ENCODE measurements around the gene UMODL1.
A peak's percentile ranks its signal among the peaks of the same experiment; 100 is the strongest.
"Not testable (repeated sequence)": the region's sequence is repeated elsewhere in the genome, so short reads cannot be mapped to it uniquely, and the experiment has no call there.

The UMODL1 gene

DNA sequence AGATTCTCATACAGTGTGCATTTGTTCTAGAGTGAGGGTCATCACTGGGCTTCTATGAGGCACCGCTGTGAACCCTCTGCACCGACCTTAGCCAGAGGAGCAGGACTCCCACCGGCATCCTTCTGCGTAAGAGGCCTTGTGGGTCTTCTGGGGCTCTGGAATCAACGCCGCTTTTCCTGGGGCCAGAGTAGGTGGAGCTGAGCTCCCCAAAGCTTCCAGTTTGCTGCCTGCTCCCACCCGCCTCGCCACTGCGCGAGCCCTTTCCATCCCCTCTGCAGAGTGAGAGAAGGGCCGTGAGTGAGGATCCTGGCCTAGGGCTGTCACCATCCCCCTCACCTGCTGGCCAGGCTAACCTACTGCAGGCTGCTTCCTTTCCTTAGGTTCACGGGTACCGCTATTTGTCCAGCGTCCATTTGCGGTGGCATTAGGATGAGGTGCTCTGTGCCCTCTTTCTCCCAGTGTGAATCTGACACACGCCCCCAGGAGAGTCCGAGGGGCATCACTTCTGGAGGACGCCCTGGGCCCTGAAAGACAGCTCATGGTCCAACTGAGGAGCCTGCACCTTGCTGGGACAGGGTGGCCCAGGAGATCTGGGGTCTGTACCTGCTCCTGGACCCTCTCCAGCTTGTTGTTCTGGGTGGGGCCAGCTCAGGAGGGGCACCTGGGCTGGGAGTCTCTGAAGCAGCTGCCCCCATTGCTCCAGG lies 36.2 kb downstream of the UMODL1 start:
- H3K27me3 Mint-ChIP-seq = peaks cover 29% of the 10 kb centered on the region
- H3K4me3 Mint-ChIP-seq = no peak overlapping the region
- no peak for ATAC-seq
- H3K9me3 Mint-ChIP-seq = no peaks in the 10 kb centered on the region
- H3K36me3 Mint-ChIP-seq = no peaks in the 10 kb centered on the region
- H3K4me1 Mint-ChIP-seq = peaks cover 23% of the 10 kb centered on the region
- peak overlapping the region; percentile 51 for H3K27ac Mint-ChIP-seq

DNA sequence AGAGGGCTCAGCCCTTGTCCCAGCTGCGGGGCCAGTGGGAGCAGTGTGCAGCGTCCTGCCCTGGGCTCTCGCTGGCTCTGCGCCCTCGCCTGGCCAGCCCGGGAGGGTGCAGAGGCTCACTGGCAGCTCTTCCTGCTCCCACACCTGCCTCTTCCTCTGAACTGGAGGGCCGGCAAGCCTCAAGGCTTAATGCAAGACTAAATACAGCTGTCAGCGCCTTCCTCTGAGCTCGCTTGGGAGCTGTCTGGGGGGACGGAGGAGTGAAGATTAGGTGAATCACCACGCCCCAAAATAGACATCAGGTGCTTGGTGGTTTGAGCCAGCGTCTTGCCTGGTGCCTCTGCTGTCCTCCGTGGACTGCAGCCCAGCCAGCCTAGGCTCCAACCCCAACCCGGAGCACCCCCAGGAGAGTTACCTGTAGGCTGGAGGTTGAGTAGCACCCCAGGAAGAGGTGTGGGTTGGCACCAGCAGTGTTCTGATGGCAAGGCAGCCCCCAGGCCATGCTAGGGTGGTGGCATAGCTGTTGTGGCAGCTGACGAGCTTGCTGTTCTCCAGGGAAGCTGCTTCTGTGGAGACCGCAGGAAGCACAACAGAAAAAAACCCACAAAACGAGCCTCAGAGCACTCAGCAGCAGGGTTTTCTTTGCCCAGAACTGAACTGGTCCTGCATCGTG lies 36.9 kb downstream of the UMODL1 start:
- H3K27ac Mint-ChIP-seq = peak overlapping the region; percentile 51
- no peaks in the 10 kb centered on the region for H3K9me3 Mint-ChIP-seq
- peaks cover 29% of the 10 kb centered on the region for H3K27me3 Mint-ChIP-seq
- H3K36me3 Mint-ChIP-seq = no peaks in the 10 kb centered on the region
- peaks cover 19% of the 10 kb centered on the region for H3K4me1 Mint-ChIP-seq
- no peak overlapping the region for H3K4me3 Mint-ChIP-seq
- ATAC-seq = peak; percentile 94

DNA sequence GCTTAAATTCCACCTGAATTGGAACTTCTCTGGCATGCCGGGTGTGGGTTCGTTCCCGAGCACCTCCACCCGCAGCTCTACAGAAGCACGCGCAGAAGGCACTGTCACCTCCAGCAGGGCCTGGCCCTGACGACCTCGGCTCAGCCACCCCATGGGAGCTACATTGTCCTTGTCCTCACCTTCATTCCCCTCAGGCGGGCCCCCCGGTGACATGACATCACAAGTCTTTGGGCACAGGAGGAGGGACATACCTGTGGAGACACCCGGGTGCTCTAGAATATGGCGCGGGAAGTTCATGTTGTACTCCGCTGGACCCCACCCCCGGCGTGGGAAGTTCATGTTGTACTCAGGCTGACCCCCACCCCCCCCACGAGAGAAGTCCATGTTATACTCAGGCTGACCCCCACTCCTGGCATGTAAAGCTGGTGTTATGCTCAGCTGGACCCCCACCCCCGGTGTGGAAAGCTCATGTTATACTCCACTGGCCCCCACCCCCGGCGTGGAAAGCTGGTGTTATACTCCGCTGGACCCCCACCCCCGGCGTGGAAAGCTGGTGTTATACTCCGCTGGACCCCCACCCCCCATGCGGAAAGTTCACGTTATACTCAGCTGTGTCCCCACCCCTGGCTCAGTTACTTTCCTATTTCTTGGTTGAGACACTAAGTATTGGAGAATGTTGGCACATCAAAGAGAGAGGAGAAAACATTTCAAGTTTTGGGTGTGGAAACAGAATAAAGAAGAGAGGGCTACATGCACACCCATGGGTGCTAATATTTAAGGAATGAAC lies 37.6 kb downstream of the UMODL1 start:
- no peaks in the 10 kb centered on the region for H3K9me3 Mint-ChIP-seq
- H3K4me3 Mint-ChIP-seq = no peak overlapping the region
- H3K4me1 Mint-ChIP-seq = peaks cover 19% of the 10 kb centered on the region
- ATAC-seq = no peak
- H3K36me3 Mint-ChIP-seq = no peaks in the 10 kb centered on the region
- peak overlapping the region; percentile 51 for H3K27ac Mint-ChIP-seq
- peaks cover 32% of the 10 kb centered on the region for H3K27me3 Mint-ChIP-seq

DNA sequence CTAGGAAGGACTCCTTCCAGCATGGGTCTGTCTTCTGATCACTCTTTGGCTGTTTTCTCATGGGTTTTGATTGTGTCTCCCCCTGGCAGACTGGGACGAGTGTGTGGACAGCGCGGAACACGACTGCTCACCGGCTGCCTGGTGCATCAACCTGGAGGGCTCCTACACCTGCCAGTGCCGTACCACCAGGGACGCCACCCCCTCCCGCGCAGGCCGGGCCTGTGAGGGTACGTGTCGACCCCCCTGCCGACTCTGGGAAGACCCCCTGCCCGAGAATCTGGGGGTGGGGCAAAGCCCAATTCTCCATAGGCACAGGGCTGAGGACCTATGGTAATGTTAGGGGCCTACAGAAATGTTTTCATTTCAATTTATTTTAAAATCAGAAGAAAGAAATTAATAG lies 38.4 kb downstream of the UMODL1 start:
- H3K4me3 Mint-ChIP-seq = no peak overlapping the region
- H3K9me3 Mint-ChIP-seq = no peaks in the 10 kb centered on the region
- H3K27me3 Mint-ChIP-seq = peaks cover 32% of the 10 kb centered on the region
- H3K4me1 Mint-ChIP-seq = peaks cover 19% of the 10 kb centered on the region
- H3K27ac Mint-ChIP-seq = no peak overlapping the region
- no peaks in the 10 kb centered on the region for H3K36me3 Mint-ChIP-seq
- ATAC-seq = no peak

DNA sequence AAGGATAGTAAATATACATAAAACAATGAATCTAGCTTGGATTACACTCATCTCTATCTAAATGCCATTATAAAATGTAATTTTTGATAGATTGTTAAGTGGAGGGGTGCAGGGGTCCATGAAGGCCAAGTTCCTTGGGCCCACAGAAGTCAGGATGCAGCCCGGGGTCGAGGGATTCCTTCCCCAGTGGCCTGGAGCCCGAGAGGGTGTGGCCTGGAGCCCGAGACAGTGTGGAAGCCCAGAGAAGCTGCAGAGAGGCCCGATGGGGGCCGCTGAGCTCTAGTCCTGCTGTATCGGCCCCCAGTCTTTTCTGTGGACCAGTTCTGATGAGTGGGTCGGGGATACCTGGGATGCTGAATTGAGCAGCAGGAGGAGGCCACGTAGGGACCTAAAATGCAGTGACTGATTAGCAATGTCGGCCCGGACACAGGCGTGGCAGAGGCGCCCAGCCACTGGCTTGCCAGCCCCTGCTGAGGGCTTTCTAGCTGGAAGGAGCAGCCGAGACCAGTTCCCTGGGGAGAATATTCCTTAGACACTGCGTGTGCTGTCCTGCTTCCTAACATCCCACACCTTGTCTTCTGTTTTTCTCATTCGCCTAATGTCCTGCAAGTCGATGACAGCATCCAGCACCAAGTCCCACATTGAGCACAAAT lies 38.9 kb downstream of the UMODL1 start:
- Mint-ChIP-seq H3K4me3 (no peak overlapping the region), H3K27me3 (peaks cover 32% of the 10 kb centered on the region), H3K9me3 (no peaks in the 10 kb centered on the region), H3K27ac (no peak overlapping the region), H3K36me3 (no peaks in the 10 kb centered on the region), H3K4me1 (peaks cover 19% of the 10 kb centered on the region)
- ATAC-seq = no peak

DNA sequence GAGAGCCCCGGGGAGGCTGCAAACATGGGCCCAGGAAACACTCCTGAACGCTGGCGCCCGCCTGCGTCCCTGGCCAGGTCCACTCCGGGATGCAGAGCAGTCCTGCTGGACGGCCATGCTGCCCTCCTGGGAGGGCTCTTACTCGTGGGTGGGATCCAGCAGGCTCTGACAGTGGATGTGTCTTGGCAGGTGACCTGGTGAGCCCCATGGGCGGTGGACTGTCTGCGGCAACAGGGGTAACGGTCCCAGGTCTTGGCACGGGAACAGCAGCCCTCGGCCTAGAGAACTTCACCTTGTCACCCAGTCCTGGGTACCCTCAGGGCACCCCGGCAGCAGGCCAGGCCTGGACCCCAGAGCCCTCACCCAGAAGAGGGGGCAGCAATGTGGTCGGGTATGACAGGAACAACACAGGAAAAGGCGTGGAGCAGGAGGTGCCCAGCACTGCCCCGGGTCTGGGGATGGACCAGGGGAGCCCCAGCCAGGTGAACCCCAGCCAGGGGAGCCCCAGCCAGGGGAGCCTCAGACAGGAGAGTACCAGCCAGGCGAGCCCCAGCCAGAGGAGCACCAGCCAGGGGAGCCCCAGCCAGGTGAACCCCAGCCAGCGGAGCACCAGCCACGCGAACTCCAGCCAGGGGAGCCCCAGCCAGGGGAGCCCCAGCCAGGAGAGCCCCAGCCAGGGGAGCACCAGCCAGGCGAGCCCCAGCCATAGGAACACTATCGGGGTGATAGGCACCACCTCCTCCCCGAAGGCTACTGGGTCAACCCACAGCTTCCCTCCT lies 39.8 kb downstream of the UMODL1 start:
- peaks cover 37% of the 10 kb centered on the region for H3K27me3 Mint-ChIP-seq
- no peaks in the 10 kb centered on the region for H3K9me3 Mint-ChIP-seq
- no peak overlapping the region for H3K27ac Mint-ChIP-seq
- ATAC-seq = no peak
- no peaks in the 10 kb centered on the region for H3K36me3 Mint-ChIP-seq
- H3K4me3 Mint-ChIP-seq = no peak overlapping the region
- H3K4me1 Mint-ChIP-seq = peaks cover 19% of the 10 kb centered on the region

DNA sequence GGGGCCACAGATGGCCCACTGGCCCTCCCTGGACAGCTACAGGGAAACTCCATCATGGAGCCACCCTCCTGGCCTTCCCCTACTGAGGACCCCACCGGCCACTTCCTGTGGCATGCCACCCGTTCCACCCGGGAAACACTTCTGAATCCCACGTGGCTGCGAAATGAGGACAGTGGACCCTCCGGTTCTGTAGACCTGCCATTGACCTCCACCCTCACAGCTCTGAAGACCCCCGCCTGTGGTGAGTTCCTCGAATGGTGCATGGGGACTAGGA lies 40.3 kb downstream of the UMODL1 start:
- H3K27ac Mint-ChIP-seq = no peak overlapping the region
- H3K36me3 Mint-ChIP-seq = no peaks in the 10 kb centered on the region
- H3K4me1 Mint-ChIP-seq = peaks cover 19% of the 10 kb centered on the region

DNA sequence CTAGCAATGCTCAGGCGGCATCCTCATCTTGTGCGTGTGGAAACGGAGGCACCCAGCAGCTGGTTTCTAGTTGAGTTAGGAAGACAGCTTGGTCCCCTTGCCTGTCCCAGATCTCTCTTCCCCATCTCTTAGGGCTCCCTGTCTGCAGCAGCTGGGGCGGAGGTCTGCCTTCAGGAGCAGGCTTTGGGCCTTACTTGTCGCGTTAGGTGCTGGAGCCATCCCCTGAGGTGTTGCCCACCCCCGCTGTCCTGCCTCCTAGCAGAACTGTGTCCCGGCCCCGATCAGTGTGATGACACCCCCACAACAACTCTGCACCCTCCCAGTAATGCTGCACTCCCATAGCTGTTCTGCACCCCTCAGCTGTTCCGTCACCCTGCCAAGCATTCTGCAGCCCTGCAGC lies 40.7 kb downstream of the UMODL1 start:
- no peak overlapping the region for H3K27ac Mint-ChIP-seq
- no peaks in the 10 kb centered on the region for H3K9me3 Mint-ChIP-seq
- no peaks in the 10 kb centered on the region for H3K36me3 Mint-ChIP-seq
- H3K27me3 Mint-ChIP-seq = peaks cover 37% of the 10 kb centered on the region
- no peak overlapping the region for H3K4me3 Mint-ChIP-seq
- ATAC-seq = no peak
- H3K4me1 Mint-ChIP-seq = peaks cover 16% of the 10 kb centered on the region

More for the DNA sequence above, 40.3 kb downstream of the UMODL1 start:
- Mint-ChIP-seq H3K27me3 (peaks cover 37% of the 10 kb centered on the region), H3K9me3 (no peaks in the 10 kb centered on the region), H3K4me3 (no peak overlapping the region)
- ATAC-seq = no peak

DNA sequence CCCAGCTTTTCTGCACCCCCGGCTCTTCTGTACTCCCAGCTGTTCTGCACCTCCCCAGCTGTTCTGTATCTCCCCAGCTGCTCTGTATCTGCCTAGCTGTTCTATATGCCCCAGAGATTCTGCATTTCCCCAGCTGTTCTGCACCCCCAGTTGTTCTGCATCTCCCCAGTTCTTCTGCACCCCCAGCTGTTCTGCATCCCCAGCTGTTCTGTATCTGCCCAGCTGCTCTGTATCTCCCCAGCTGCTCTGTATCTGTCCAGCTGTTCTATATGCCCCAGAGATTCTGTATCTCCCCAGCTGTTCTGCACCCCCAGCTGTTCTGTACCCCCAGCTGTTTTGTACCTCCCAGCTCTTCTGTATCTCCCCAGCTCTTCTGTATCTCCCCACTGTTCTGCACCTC lies 41.1 kb downstream of the UMODL1 start:
- Mint-ChIP-seq H3K4me1 (peaks cover 15% of the 10 kb centered on the region), H3K9me3 (no peaks in the 10 kb centered on the region), H3K36me3 (no peaks in the 10 kb centered on the region), H3K4me3 (no peak overlapping the region), H3K27me3 (peaks cover 37% of the 10 kb centered on the region), H3K27ac (no peak overlapping the region)
- ATAC-seq = no peak

DNA sequence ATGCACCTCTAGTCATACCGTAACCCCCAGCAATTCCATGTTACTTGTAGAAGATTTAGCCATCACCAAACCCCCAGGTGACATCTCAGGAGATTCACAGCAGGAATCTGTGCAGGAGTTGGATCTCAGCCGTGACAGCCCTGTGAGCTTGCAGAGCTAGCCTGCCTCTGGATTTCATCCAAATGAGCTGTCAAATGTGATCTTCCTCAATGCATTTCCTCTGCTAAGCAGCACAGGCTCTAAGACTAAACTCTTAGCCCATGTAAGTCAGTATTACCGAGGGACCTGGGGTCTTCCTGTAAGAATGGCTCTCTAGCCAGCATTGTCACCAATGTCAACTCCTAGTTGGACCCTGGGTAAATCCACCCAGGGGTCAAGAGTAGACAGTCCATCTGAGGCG lies 41.7 kb downstream of the UMODL1 start:
- ATAC-seq = no peak
- Mint-ChIP-seq H3K27me3 (peaks cover 41% of the 10 kb centered on the region), H3K9me3 (no peaks in the 10 kb centered on the region), H3K4me1 (peaks cover 15% of the 10 kb centered on the region), H3K27ac (no peak overlapping the region), H3K4me3 (no peak overlapping the region), H3K36me3 (no peaks in the 10 kb centered on the region)

DNA sequence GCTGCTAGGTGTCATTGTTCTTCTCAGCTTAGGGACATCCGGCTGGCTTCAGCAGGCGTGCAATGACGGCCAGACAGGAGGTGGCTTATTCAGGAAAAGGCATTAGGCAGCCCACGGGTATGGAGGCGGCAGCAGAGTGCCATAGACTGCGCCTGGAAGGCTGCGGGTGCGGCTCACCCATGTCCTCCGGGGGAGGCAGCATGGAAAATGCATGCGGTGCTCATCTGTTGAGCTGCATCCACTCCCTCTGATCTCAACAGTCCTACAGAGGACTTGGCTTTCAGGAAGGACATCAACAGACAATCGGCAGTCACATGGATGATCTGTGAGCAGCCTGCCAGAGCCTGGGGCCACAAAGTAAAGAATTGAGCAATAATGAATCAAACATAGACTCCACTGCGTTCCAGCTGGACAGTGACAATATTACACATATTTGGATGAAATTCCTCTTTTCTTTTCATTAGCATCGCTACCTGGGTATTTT lies 42.9 kb downstream of the UMODL1 start:
- Mint-ChIP-seq H3K4me1 (peaks cover 21% of the 10 kb centered on the region), H3K36me3 (no peaks in the 10 kb centered on the region), H3K27ac (no peak overlapping the region), H3K4me3 (no peak overlapping the region), H3K27me3 (peaks cover 52% of the 10 kb centered on the region), H3K9me3 (no peaks in the 10 kb centered on the region)
- ATAC-seq = no peak

DNA sequence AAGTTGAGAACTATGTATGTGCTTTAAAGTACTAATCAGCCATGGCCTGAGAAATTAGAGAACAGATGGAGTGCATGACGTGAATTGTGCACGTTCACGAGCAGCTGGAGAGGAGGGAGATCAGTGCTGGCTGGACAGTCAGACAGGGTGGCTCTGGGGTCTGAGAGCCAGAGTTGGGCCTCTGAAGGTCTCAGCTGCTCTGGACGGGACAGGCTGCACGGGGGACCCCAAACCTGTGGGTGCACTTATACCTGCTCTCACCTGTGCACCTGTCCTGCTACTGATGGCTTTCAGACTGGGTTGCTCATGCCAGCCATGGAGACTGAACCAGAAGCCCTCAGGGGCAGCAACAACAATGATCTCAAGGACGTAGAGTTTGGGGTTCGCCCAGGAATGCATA lies 43.5 kb downstream of the UMODL1 start:
- H3K4me3 Mint-ChIP-seq = no peak overlapping the region
- H3K9me3 Mint-ChIP-seq = no peaks in the 10 kb centered on the region
- no peaks in the 10 kb centered on the region for H3K36me3 Mint-ChIP-seq
- peaks cover 27% of the 10 kb centered on the region for H3K4me1 Mint-ChIP-seq
- no peak for ATAC-seq
- H3K27me3 Mint-ChIP-seq = peaks cover 59% of the 10 kb centered on the region
- no peak overlapping the region for H3K27ac Mint-ChIP-seq

DNA sequence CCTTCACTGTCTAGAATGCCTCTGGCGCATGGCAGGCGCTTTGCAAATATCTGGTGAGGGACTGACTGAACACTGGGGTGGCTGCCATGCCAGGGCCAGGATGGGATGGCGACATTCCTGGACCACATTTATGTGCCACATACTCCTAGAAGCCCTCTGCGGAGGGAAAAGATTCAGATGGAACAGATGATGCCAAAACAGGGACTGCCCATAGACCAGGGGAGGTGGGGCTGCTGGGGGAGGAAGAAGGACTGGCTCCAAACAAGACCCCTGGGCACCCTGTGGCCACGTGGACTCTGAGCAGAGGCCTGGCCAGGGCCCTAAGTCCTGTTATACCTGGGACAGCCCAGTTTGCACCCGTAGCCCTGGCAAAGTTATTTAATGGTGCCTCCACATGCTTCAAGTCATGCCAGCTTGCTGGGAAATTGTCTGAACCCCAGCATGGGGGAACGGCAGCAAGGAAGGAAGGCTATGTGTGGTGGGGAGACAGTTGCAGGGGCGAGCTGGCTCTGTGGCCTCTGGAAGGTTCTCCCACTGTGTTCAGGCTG lies 44.1 kb downstream of the UMODL1 start:
- H3K27ac Mint-ChIP-seq = no peak overlapping the region

DNA sequence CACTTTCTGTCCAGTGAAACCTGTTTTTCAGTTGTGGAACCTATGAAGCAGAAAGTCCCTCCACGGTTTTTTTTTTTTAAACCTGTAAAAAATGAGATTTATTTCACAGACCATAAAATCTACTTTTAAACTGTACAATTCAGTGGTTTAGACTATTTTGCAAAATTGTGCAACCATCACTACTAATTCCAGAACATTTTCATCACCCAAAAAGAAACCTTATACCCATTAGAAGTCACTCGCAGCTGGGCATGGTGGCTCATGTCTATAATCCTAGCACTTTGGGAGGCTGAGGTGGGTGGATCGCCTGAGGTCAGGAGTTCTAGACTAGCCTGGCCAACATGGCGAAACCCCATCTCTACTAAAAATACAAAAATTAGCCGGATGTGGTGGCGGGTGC lies 45.4 kb downstream of the UMODL1 start:
- Mint-ChIP-seq H3K4me1 (peaks cover 45% of the 10 kb centered on the region), H3K27me3 (peaks cover 72% of the 10 kb centered on the region)
- ATAC-seq, H3K9me3 Mint-ChIP-seq, H3K27ac Mint-ChIP-seq, H3K36me3 Mint-ChIP-seq, H3K4me3 Mint-ChIP-seq: not testable (repeated sequence)

More for the DNA sequence above, 44.1 kb downstream of the UMODL1 start:
- no peak for ATAC-seq
- Mint-ChIP-seq H3K4me1 (peaks cover 31% of the 10 kb centered on the region), H3K4me3 (no peak overlapping the region), H3K27me3 (peaks cover 59% of the 10 kb centered on the region), H3K36me3 (no peaks in the 10 kb centered on the region), H3K9me3 (no peaks in the 10 kb centered on the region)
